Urothelium cell line (cell line): ENCODE measurements around the gene UBR7.

ENCODE experiments used
- DNase-seq: peaks from one replicate; pipeline ENCODE4 v3.0.0; 2011; ENCODE audit warnings: low spot score, mixed read lengths
- FAIRE-seq: peaks from 2 replicates; lab custom pipeline; 2011; peaks lifted over from hg19 to GRCh38; lab: Jason Lieb, UNC

UBR7 gene

GRCh38 chr14:93245764-93246420 is 38.8 kb downstream of the UBR7 start:
- FAIRE-seq (no peak), DNase-seq (no peak)

- DNase-seq (no peak), FAIRE-seq (no peak)
These were observed 39.5 kb downstream of the UBR7 start for GRCh38 chr14:93246534-93246933.

GRCh38 chr14:93249128-93249831 is 42.2 kb downstream of the UBR7 start:
- FAIRE-seq (no peak), DNase-seq (no peak)

GRCh38 chr14:93262446-93262845 is 55.4 kb downstream of the UBR7 start:
- DNase-seq: no peak
- FAIRE-seq: no peak

- no peak for DNase-seq
- no peak for FAIRE-seq
These were observed 56.4 kb downstream of the UBR7 start for GRCh38 chr14:93263416-93263815.

GRCh38 chr14:93266127-93266526 is 59.1 kb downstream of the UBR7 start:
- FAIRE-seq: no peak
- no peak for DNase-seq

GRCh38 chr14:93267149-93267711 is 60.2 kb downstream of the UBR7 start:
- no peak for FAIRE-seq
- DNase-seq: no peak

GRCh38 chr14:93268406-93268805 is 61.4 kb downstream of the UBR7 start:
- FAIRE-seq (no peak), DNase-seq (no peak)

GRCh38 chr14:93269341-93270068 is 62.4 kb downstream of the UBR7 start:
- DNase-seq (no peak), FAIRE-seq (no peak)

- DNase-seq (no peak), FAIRE-seq (no peak)
These were observed 64.1 kb downstream of the UBR7 start for GRCh38 chr14:93271111-93271510.

GRCh38 chr14:93274055-93274806 is 67.2 kb downstream of the UBR7 start:
- DNase-seq (no peak), FAIRE-seq (no peak)

- DNase-seq (no peak), FAIRE-seq (no peak)
These were observed 69.1 kb downstream of the UBR7 start for GRCh38 chr14:93276031-93276716.
